ENCODE data around the gene NEUROD6. TPM values are rescaled to one million over a fixed set of nuclear protein-coding genes. Genes with fewer than 3 reads are reported as not detected.

NEUROD6 gene
- polyA plus RNA-seq, 1 experiment: not detected

DNA sequence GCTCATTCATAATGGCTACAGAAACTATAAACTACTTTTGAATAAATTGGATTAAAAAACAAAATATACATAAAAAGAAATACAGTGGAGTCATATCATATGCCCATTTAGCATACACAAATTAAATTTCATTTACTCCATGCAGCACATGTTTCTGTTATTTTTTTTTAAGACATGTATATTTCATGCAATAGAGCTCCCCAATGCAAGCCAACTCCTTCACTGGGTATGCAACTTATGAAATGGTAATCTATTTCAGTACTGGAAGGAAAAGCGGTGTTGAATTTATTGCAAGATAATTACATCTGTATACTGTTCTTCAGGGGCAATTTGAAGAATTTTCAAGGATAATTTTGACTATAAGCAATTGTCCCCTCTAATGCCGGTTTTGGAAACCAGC lies 49.9 kb downstream of the NEUROD6 start:
- CTCF ChIA-PET: interaction anchor here (0.8 to 1.8 kb wide), 3 partner anchors 21 to 153 kb away, joined by 3 to 4 read pairs (median 3); no protein-coding TSS in a partner anchor
- POLR2A ChIA-PET: no interaction called here
- Histone ChIP-seq H3K4me3 (ENCODE audit: low read depth, low read length) (no peak overlapping the region), H3K27me3 (ENCODE audit: control insufficient read depth, insufficient read depth, low read length) (no peaks in the 10 kb centered on the region), H3K36me3 (ENCODE audit: control insufficient read depth, insufficient read depth, low read length) (no peaks in the 10 kb centered on the region)
- TF ChIP-seq, protein P1, sequence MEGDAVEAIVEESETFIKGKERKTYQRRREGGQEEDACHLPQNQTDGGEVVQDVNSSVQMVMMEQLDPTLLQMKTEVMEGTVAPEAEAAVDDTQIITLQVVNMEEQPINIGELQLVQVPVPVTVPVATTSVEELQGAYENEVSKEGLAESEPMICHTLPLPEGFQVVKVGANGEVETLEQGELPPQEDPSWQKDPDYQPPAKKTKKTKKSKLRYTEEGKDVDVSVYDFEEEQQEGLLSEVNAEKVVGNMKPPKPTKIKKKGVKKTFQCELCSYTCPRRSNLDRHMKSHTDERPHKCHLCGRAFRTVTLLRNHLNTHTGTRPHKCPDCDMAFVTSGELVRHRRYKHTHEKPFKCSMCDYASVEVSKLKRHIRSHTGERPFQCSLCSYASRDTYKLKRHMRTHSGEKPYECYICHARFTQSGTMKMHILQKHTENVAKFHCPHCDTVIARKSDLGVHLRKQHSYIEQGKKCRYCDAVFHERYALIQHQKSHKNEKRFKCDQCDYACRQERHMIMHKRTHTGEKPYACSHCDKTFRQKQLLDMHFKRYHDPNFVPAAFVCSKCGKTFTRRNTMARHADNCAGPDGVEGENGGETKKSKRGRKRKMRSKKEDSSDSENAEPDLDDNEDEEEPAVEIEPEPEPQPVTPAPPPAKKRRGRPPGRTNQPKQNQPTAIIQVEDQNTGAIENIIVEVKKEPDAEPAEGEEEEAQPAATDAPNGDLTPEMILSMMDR (IDR thresholded peaks at IDR 0.05; ENCODE audit: insufficient read depth, low read depth, low read length): no peak
- DNase-seq (ENCODE audit: low read depth): no peak

Small RNA genes within 50 kb of the gene (small RNA-seq; reads per million reads assigned to genes)
- not detected for gene AC006380.1 (ENCODE audit: insufficient read length, low read depth, low replicate concordance)

Other genes with a start within 250 kb of the NEUROD6 start
- gene ITPRID1, start 173.4 kb upstream of the NEUROD6 start, polyA plus RNA-seq (2011; rRNA removed): not detected in 2 replicates

All from BJ (cell line).